Mucosa of stomach (tissue), 1 donor: ENCODE data around the gene VWA5B1.

Experiments used
- H3K27me3 ChIP-seq: one replicate; pipeline ENCODE4 v1.7.0; 2013; ENCODE audit warnings: mild to moderate bottlenecking, low read length; ENCODE audit not compliant: control insufficient read depth, insufficient read depth
- H3K36me3 ChIP-seq: one replicate; pipeline ENCODE4 v1.7.0; 2013; ENCODE audit warnings: low read length; ENCODE audit not compliant: control insufficient read depth, insufficient read depth
- H3K4me1 ChIP-seq: one replicate; pipeline ENCODE4 v1.7.0; 2013; ENCODE audit warnings: mild to moderate bottlenecking, low read length; ENCODE audit not compliant: control insufficient read depth, insufficient read depth
- H3K4me3 ChIP-seq: one replicate; pipeline ENCODE4 v1.7.0; 2013; ENCODE audit warnings: low read length
- H3K9ac ChIP-seq: one replicate; pipeline ENCODE4 v1.7.0; 2013; ENCODE audit warnings: mild to moderate bottlenecking, low read length, moderate library complexity
- H3K9me3 ChIP-seq: one replicate; pipeline ENCODE4 v1.7.0; 2013; ENCODE audit warnings: mild to moderate bottlenecking, low read length, moderate library complexity; ENCODE audit not compliant: control insufficient read depth
- donor health status: Pancreatic carcinoma.

Gene VWA5B1

DNA sequence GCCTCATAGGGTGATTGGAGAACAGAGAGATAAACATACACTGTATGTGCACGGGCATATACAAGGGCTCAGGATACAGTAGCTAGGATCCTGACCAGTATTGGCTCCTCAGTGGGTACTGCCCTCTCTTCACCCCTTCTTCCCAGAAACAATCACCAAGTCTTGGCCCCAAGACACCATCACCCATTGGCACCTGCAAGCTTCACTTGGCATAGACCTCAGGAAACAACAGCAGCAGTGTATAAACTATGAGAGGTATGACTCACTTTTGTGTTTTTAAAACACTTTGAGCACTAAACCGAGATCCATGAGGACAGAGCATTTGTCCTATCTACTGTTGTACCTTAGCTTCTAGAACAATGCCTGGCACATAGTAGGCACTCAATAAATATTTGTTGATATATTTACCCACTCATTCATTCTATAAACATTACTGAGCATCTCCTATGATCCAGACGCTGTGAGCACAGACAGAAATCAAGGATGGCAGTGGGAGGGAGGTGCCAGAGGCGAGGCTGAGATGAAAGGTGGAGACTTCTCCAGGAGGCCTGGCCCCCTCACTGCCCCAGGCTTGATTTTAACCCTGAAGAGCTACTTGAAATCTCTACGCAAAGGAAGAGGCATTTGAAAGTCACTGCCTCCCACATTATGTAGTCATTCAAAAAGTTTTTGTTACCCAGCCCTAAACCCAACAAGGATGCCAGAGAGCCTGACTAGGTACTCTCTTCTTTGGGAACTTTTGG lies 100.1 kb downstream of the VWA5B1 start:
- no peaks in the 10 kb centered on the region for H3K36me3 ChIP-seq
- no peak overlapping the region for H3K9ac ChIP-seq
- no peaks in the 10 kb centered on the region for H3K4me1 ChIP-seq
- H3K27me3 ChIP-seq = peaks cover 35% of the 10 kb centered on the region
- no peak overlapping the region for H3K4me3 ChIP-seq
- no peaks in the 10 kb centered on the region for H3K9me3 ChIP-seq

DNA sequence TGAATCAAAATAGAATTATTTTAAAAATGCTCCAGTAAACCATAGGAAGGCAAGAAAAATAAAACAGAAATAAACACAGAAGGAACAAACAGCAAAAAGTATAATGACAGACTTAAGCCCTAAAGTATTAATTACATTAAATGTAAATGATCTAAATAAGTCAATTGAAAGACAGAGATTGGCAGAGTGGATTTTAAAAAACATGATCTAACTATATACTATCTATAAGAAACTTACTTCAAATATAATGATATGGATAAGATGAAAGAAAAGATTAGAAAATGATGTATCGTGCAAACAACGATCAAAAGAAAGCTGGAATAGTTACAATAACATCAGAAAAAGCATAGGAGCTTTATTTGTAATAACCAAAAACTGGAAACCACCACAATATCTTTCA lies 104.6 kb downstream of the VWA5B1 start:
- H3K4me1 ChIP-seq = no peaks in the 10 kb centered on the region
- no peak overlapping the region for H3K4me3 ChIP-seq
- no peak overlapping the region for H3K9ac ChIP-seq
- no peaks in the 10 kb centered on the region for H3K36me3 ChIP-seq
- H3K27me3 ChIP-seq = peaks cover 10% of the 10 kb centered on the region
- H3K9me3 ChIP-seq = no peaks in the 10 kb centered on the region

DNA sequence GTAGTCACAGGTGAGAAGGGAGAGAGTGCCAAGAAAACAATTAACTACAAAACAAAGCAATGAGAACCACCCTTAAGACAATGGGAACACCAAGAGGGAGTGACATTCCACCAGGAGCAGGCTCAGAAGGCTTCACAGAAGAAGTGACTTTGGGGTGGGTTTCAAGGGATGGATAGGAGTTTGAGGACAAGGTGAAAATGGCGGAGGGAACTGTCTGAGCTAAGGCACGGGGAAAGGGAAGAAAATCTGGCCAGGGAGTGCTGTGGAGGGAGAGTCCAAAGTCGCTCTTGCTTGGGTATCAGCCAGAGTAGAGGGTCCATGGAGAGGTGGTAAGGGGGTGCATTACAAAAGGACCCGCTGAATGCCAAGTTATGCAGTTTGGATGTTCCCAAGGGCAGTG lies 108.1 kb downstream of the VWA5B1 start:
- Histone ChIP-seq H3K27me3 (peaks cover 35% of the 10 kb centered on the region), H3K36me3 (no peaks in the 10 kb centered on the region), H3K9me3 (no peaks in the 10 kb centered on the region), H3K9ac (no peak overlapping the region), H3K4me3 (no peak overlapping the region), H3K4me1 (no peaks in the 10 kb centered on the region)

DNA sequence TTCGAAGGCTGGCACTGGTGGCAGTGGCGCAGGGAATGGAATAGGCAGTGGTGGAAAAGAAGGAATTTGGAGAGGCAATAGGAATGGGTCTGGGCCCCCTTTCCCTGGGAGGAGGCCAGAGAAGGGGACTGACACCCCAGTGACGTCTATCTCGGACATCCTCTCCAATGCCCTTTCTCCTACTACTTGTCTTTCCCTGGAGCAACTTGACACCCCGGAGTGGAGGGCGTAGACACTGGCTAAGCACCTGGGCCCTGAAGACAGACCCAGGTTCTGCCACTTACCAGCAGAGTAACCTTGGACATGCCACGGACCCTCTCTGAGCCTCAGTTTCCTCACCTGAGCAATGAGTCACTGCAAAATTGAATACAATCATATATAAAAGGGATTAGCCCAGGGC lies 108.5 kb downstream of the VWA5B1 start:
- Histone ChIP-seq H3K9me3 (no peaks in the 10 kb centered on the region), H3K4me1 (no peaks in the 10 kb centered on the region), H3K27me3 (peaks cover 40% of the 10 kb centered on the region), H3K4me3 (no peak overlapping the region), H3K36me3 (no peaks in the 10 kb centered on the region), H3K9ac (no peak overlapping the region)

DNA sequence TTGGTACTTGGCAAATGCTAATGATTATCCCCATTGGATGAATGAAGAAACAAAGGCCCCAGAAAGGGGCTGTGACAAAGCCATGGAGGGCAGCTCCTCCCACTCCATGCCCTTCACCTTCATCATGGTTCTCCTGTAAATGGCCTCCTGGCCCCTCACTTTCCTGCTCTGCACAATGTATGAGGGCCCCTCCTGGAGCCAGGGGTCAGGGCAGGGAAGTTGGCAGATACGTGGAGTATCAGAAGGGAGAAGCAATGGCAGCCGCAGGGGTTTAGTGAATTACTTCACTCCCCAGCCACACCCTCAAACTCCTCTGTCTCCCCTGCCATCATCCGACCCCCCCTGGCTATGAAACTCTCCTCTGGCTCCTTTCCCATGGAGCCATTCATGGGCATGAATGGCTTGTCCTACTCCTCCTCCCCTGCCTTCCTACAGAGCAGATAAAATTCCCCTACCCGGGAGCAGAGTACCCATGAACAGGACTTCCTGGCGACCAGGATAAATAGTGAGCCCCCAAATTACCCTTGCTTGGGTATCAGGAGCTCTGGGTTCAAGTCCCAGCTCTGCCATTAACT lies 109.0 kb downstream of the VWA5B1 start:
- no peaks in the 10 kb centered on the region for H3K9me3 ChIP-seq
- no peaks in the 10 kb centered on the region for H3K4me1 ChIP-seq
- H3K4me3 ChIP-seq = no peak overlapping the region
- no peak overlapping the region for H3K9ac ChIP-seq
- H3K36me3 ChIP-seq = no peaks in the 10 kb centered on the region
- H3K27me3 ChIP-seq = peaks cover 43% of the 10 kb centered on the region

DNA sequence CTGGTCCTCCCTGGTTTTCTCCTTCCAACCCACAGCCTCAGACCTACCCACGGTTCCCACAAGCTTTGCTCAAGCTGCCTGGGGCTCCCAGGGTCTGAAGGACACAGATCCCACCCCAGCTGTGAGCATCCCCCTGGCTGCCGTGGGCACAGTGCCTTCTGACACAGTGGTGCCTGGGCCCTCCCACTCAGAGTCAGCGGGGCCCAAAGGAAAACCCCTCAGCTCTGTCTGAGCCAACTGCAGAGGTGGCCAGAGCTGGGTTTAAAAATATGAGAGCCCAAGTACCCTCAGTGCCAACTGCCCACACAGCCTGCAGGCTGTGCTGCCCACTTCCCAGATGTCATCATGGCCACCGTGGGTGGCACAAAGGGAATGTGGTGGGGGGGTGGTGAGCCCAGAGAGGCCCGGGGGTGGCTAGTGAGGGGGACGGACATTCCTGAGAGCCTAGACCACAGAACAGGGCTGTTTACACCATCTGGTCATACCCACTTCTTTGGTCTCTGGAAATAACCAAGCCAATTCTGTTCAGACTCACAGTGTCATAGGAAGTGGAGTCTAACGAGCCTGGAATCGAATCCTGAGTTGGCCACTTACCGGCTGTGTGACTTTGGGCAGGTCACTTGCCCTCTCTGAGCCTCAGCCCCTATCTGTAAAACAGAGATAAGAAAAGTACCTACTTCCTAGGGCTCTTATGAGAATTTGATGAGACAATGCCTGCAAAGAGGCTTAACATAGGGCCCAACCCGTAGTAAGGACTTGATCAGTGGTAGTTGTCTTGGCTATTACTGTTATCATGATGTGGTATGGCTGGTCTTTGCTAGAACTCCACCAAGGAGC lies 109.9 kb downstream of the VWA5B1 start:
- peaks cover 51% of the 10 kb centered on the region for H3K27me3 ChIP-seq
- H3K9me3 ChIP-seq = no peaks in the 10 kb centered on the region
- H3K36me3 ChIP-seq = no peaks in the 10 kb centered on the region
- no peaks in the 10 kb centered on the region for H3K4me1 ChIP-seq
- no peak overlapping the region for H3K9ac ChIP-seq
- no peak overlapping the region for H3K4me3 ChIP-seq

DNA sequence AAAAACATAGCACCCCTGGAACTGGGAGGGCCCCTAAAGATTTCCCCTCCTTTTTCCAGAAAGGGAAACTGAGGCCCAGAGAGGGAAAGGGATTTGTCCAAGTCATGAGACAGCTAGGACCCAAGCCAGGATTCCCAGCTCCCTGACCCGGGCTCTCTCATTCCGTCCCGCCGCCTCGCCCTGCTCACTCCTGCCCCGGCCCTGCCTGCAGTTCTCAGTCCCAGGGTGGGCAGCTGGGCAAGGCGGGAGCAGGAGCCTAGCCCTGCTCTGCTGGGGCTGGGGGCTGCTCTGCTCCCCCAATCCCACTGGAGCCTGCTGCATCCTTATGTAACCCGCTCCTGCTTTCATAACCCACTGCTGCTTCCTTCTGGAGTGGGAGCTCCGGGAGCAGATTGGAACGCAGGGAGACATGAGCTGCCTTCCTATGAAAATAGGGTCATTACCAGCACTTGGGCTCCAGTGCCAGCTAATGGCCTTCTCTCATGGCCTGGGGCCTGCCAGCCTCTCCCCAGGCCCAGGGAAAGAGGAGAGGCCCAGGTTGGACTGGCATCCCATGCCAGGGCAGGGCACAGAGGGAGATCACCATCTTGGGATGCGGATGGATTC lies 110.8 kb downstream of the VWA5B1 start:
- H3K36me3 ChIP-seq = no peaks in the 10 kb centered on the region
- H3K9me3 ChIP-seq = no peaks in the 10 kb centered on the region
- no peak overlapping the region for H3K4me3 ChIP-seq
- no peak overlapping the region for H3K9ac ChIP-seq
- H3K4me1 ChIP-seq = no peaks in the 10 kb centered on the region
- peaks cover 57% of the 10 kb centered on the region for H3K27me3 ChIP-seq

DNA sequence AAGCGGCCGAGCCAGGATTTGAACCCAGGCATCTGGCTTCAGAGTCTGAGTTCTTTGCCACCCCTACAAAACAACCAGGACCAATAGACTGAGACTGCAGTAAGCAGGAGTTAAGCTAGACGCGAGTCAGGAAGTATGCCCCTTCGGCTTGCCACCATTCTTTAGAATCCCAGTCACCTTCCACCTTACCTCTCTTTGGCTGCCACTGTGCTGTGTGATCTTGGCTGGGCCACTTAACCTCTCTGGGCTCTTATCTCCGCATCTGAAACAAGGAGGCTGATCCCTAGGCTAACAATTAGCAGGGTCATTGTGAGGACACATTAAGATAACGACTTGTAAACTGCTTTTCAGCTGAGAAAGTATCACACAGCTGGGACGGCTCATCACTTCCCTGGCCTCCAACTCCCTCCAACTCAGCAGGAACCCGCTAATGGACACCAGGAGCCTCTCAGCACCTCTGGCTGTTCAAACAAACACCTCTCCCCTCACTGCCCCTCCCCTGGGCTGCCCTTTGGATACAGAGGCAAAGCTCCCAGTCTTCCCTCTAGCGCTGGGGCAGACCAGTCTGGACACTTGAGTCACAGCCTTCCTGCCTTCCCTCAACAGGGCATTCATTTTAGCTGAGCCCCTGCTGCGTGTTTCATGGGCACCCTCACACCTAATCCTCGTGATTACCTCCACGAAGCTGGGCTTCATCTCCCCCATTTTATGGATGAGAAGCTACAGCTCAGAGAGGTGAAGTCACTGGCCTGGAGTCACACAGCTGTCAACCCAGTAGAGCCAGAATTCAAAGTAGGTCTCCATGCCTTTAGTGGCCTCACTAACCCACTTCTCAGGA lies 112.1 kb downstream of the VWA5B1 start:
- Histone ChIP-seq H3K9me3 (no peaks in the 10 kb centered on the region), H3K4me3 (no peak overlapping the region), H3K36me3 (no peaks in the 10 kb centered on the region), H3K27me3 (peaks cover 57% of the 10 kb centered on the region), H3K4me1 (no peaks in the 10 kb centered on the region), H3K9ac (no peak overlapping the region)

DNA sequence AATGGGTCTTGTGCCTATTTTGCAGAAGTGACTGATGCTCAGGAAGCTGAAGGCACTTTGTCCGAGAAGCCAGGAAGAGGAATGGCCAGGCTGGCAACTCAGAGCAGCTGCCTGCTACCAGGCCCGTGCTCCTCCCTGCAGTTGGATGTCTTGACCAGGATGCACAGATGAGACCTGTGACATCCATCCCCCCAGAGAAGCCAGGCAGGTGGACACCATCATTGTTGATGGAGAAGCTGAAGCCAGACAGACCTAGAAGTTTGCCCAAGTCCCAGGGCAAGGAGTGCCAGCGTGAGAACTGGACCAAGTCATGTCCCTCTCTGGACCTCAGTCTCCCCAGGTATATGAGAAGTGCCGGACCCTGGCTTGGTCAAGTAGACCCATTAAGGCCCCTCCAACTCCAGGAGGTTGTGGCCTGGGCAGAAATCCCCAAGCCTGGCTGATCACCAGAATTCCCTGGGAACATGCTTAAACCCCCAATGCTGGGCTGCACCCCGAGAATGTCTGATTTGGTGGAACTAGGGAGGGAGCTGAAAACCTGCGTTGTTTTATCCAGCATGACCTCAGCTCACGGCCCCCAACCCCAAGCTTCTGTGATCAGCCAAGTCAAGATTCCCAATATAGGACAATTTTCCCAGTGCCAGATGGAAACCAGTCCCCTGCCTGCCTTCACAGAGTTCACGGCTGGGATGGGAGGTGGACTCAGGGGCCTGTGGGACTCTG lies 112.9 kb downstream of the VWA5B1 start:
- Histone ChIP-seq H3K4me3 (no peak overlapping the region), H3K4me1 (no peaks in the 10 kb centered on the region), H3K36me3 (no peaks in the 10 kb centered on the region), H3K9me3 (no peaks in the 10 kb centered on the region), H3K27me3 (peaks cover 57% of the 10 kb centered on the region), H3K9ac (no peak overlapping the region)

DNA sequence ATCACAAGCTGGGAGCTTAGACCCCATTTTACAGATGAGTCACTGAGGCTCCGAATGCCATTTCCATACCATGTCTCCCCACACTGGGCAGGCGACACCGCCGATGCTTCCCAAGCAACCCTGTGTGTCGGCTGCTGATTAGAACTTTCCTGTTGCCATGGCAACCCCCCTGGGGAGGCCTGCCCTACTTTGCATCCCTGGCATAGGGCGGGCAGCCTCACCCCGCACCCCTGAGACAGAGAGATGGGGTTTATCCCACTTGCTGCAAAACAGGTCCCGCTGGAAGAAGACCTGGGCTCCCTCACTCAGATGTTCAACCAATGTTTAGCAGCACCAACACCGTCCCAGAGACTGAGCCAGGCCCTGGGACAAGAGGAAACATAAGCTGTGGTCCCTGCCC lies 113.8 kb downstream of the VWA5B1 start:
- no peaks in the 10 kb centered on the region for H3K9me3 ChIP-seq
- H3K36me3 ChIP-seq = no peaks in the 10 kb centered on the region
- H3K4me1 ChIP-seq = no peaks in the 10 kb centered on the region
- peaks cover 54% of the 10 kb centered on the region for H3K27me3 ChIP-seq
- H3K9ac ChIP-seq = no peak overlapping the region
- no peak overlapping the region for H3K4me3 ChIP-seq
